BJ (cell line): ENCODE results near the gene GUCA2B. TPM values are rescaled to one million over a fixed set of nuclear protein-coding genes. Genes with fewer than 3 reads are reported as not detected.

Experiments used
- CTCF ChIA-PET: fragments of 350-600 bp; formaldehyde crosslinking; extraction: SDS; loops from one replicate; lab custom pipeline; 2021; ENCODE audit warnings: antibody characterized with exemption, inconsistent platforms; lab: Yijun Ruan, JAX
- POLR2A ChIA-PET: fragments of 300-600 bp; sonication (Branson Sonifier 250); formaldehyde crosslinking; extraction: SDS; loops from one replicate; lab custom pipeline; 2021; ENCODE audit warnings: antibody characterized with exemption; lab: Charles Lee
- DNase-seq: peaks from one replicate; pipeline ENCODE4 v3.0.0-alpha.2; 2011; ENCODE audit warnings: low read depth
- H3K27me3 ChIP-seq: 2 replicates; pipeline ENCODE4 v1.6.0; 2011; ENCODE audit warnings: low read length; ENCODE audit not compliant: control insufficient read depth, insufficient read depth
- H3K36me3 ChIP-seq: 2 replicates; pipeline ENCODE4 v1.5.1; 2011; ENCODE audit warnings: low read length; ENCODE audit not compliant: control insufficient read depth, insufficient read depth
- H3K4me3 ChIP-seq: 2 replicates; pipeline ENCODE4 v1.5.1; 2011; ENCODE audit warnings: low read depth, mild to moderate bottlenecking, control low read depth, low read length
- polyA plus RNA-seq: library from polyadenylated mRNA; depleted of rRNA; stranded (reverse); fragments of >200 nt; gene quantifications from 2 replicates; pipeline ENCODE4 v1.2.3, GENCODE V29; 2011
- TF ChIP-seq, protein P1 (sequence below): IDR thresholded peaks from 2 replicates; pipeline ENCODE4 v1.5.1; 2011; ENCODE audit warnings: low read depth, mild to moderate bottlenecking, control low read depth, inconsistent platforms, low read length, moderate library complexity; ENCODE audit not compliant: insufficient read depth

Gene GUCA2B
- polyA plus RNA-seq, 1 experiment, result not detected

DNA sequence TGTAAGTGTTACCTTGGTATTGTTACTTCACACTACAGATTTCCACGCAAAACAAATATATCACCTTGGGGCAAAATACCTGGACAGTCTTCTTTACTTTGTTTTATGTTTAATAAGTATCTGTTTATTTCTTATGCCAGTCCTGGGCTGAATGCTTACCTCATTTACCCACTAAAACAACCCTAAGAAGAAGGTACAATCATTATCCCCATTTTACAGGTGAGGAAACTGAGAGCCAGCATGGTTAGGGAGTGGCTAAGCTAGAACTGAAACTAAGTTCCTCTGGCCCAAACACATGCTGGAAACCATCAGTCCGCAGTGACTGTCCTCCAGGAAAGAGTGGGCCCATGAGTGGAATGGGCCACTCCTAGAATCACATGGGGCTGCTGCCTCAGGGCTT lies 13.0 kb upstream of the GUCA2B start:
- no peak for DNase-seq
- ChIA-PET POLR2A (no interaction called here), CTCF (no interaction called here)
- peaks cover 21% of the 10 kb centered on the region for H3K27me3 ChIP-seq
- H3K36me3 ChIP-seq, result no peaks in the 10 kb centered on the region
- TF ChIP-seq, protein P1, sequence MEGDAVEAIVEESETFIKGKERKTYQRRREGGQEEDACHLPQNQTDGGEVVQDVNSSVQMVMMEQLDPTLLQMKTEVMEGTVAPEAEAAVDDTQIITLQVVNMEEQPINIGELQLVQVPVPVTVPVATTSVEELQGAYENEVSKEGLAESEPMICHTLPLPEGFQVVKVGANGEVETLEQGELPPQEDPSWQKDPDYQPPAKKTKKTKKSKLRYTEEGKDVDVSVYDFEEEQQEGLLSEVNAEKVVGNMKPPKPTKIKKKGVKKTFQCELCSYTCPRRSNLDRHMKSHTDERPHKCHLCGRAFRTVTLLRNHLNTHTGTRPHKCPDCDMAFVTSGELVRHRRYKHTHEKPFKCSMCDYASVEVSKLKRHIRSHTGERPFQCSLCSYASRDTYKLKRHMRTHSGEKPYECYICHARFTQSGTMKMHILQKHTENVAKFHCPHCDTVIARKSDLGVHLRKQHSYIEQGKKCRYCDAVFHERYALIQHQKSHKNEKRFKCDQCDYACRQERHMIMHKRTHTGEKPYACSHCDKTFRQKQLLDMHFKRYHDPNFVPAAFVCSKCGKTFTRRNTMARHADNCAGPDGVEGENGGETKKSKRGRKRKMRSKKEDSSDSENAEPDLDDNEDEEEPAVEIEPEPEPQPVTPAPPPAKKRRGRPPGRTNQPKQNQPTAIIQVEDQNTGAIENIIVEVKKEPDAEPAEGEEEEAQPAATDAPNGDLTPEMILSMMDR, result no peak
- H3K4me3 ChIP-seq, result no peak overlapping the region

DNA sequence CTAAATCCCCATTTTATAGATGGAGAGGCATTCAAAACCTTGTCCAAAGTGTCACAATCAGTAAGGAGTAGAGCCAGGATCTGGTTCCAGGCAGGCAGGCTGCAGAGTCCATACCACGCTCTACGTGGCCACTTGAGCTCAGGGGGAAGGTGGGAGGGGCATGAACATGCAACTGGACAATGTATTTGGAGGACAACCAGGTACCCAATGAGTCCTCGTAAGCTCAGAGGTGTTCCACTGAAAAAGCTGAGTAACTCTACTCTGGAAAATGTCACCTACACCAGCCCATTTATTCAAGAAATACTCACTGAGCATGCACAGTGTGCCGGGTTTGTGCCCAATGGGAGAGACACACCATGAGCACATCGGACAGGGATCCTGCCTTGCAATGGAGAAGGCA lies 11.2 kb upstream of the GUCA2B start:
- H3K27me3 ChIP-seq, result peaks cover 29% of the 10 kb centered on the region
- H3K4me3 ChIP-seq, result no peak overlapping the region
- H3K36me3 ChIP-seq, result no peaks in the 10 kb centered on the region
- CTCF ChIA-PET, result no interaction called here
- TF ChIP-seq, protein P1, result no peak
- no peak for DNase-seq
- POLR2A ChIA-PET, result no interaction called here

DNA sequence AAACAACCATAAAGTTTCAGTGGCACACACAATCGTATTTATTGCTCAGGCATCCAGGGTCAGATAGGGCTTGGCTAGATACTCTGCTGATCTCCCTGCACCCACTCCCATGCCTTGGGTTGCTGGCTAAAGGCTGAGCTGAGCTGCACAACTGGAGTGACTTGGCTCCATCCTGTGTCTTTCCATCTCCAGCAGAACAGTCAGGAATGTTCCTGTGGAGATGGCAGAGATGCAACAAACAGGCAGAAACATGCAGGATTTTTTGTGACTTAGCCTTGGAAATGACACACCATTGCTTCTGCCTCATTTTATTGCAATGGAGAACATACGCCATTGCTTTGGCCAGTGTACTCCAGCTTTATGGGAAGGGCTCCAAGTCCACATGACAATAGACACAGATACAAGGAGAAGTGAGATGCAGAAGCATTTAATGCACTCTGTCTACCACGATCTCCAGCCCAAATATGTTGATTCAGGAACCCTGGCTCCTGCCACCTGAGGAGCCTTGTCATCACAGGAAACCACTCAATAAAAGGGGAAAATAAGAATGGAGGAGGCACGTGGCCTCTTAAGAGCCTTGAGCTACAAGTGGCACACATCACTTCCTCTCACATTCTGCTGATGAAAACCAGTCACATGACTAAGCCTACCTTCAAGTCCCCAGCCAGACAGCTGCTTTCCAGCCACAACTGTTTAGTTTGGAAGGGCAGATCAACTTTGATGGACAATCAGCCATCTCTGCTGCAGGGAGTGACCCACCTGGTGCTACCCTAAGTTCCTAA lies 10.1 kb upstream of the GUCA2B start:
- CTCF ChIA-PET, result interaction anchor here (1.1 kb wide), 1 partner anchor 30 kb away, joined by 4 read pairs; no protein-coding TSS in a partner anchor
- Histone ChIP-seq H3K36me3 (no peaks in the 10 kb centered on the region), H3K27me3 (peaks cover 32% of the 10 kb centered on the region), H3K4me3 (no peak overlapping the region)
- TF ChIP-seq, protein P1, result no peak
- no peak for DNase-seq
- POLR2A ChIA-PET, result no interaction called here

DNA sequence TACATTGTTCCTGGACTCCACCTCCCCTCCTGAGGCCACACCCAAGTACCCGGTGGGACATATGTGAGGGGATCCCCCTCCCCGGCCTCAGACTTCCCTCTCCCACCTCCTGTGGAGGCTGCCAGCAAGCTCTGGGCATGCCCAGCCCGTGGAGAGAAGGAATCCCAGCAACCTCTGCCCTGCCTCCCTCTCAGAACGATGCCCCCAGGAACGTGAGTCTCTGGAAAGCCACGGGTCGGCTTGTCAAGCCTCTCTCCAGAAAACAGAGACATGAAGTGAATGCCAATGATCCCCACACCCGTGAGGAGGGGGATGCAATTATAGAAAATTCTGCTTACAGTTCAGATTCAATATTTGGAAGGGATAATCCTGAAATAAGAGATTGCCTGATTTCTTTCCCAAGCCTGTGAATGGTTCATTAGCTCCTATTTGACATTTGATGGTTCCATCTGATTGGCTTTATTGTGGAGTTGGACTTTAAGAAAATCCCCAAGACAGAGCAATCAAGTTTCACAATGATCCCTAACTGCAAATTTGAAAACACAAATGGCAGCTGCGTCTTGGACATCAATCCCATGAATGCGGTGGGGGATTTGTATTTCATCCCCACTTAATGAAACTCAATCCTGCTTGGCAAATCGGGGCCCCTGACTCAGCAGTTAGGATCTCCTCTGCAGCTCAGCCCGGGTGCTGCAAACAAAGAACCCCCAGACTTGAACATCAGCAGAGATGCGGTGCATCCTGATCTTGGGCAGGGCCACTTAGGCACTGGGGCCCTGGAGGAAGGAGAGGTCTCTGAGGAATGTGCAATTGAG lies 9.1 kb upstream of the GUCA2B start:
- Histone ChIP-seq H3K27me3 (peaks cover 34% of the 10 kb centered on the region), H3K36me3 (no peaks in the 10 kb centered on the region), H3K4me3 (no peak overlapping the region)
- POLR2A ChIA-PET, result no interaction called here
- TF ChIP-seq, protein P1, result no peak
- CTCF ChIA-PET, result interaction anchor here (0.8 to 1.1 kb wide), 2 partner anchors 29 kb away, joined by 3 to 4 read pairs; no protein-coding TSS in a partner anchor
- DNase-seq, result no peak
